Epidermal melanocyte (primary cell): ENCODE data around the gene RHOBTB3.
A peak's percentile ranks its signal among the peaks of the same experiment; 100 is the strongest.

Experiments used
- DNase-seq: peaks from one replicate; pipeline ENCODE4 v3.0.0; 2011; ENCODE audit warnings: low spot score; ENCODE audit not compliant: insufficient read length

The RHOBTB3 gene

DNA sequence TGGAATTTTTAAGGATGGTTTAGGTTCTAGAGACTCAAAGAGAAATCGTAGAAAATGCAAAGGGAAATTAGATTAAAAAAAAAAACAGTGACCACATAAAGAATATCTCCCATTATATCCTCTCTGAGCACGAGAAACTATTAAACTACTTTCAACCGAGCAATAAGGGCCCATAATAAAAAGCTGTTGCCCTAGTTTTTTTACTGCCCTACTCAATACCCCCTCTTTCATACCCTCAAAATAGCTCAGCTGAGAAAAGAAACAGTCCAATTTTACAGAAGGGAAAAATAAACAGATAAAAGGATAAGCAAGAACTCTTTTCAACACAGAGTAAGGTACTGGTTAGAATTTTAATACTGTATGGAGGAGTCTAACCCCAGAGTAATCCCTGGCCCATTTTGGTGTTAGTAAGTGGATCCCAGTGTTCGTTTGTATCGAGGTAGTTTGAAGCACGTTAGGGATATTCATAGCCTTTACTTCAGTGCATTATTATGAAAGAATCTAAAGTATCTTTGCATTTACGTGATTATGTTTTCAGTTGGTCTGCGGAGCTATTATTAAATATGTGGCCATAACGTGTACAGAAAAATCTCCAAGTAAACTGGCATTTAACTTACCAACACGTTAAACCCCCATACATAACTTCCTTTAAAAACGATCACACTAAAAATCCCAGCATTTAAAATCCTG, 980 bp upstream of the RHOBTB3 start:
- DNase-seq: no peak

DNA sequence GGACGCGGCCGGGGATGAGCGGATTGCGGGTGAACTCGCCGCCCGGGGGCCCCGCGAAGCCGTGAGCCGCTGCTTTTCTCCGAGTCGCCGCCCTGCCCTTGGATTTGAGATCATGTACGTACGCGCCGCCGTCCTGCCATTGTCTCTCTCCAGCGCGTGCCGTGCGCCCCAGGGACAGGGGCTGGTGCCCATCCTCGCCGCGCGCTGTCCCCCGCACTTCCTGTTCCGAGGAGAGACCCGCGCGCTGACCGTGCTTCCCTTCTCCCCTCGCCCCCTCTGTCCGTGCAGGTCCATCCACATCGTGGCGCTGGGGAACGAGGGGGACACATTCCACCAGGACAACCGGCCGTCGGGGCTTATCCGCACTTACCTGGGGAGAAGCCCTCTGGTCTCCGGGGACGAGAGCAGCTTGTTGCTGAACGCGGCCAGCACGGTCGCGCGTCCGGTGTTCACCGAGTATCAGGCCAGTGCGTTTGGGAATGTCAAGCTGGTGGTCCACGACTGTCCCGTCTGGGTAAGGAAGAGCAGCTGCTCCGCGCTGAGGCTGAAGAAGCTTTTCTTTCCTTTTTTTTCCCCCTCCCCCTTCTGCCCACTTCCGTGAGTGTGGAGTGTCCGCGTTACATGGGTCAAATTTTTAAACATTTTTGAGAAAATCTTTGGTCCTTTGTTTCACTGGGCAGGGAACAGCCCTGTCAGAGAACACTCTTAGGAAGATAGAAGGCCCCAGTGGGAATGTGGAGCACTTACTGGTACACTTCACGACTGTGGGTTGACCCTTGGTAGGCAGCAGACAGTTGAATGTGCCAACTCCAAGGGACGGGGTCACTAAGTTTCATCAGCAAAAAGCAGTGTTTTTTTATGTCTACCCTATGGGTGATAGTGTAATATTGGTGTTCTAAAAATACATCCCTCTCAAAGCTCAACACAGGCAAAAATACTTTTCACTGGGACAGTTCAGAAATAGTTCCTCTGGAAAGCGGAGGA, 727 bp downstream of the RHOBTB3 start:
- no peak for DNase-seq

DNA sequence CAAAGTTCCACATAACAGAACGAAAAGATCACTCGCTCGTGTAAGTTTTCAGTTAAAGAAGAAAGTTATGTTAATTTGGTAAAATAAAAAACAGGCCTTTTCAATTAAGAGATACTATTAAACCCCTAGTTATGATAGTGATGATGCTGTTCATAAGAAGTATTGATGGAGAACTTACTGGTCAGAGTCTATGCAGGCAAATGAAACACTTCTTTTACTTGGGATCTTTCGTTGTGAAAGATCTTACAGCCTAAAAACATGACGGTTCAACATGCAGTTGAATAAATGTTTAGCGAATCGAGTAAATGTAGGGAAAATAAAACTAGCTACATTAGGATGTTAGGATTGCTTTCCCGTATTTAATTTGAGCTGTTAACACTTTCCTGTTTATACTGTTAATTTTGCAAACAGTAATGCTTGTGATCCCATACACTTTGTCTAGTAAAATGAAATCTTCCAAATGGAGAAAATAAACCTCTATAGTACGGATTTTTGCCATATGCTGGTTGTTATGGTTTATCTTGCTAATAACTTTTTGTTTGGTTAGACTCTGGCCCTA, 2.0 kb downstream of the RHOBTB3 start:
- DNase-seq: no peak

DNA sequence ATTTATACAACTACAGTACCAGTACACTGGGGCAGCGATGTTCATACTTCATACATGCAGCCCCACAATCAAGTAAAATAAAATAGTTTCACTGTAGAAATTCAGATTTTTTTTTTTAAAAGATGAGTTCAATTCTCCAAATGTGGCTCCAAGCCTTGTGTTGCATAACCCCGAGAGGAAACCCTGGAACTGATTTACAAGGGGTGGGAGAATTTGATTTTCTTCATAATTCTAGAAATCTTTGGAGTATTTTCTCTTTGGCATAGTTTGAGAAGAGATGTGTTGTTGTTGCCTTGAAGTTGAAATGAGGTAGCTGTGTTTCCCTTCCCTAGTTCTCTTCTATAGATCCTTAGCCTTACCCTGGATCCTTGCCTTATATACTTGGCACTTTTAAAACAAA, 3.1 kb downstream of the RHOBTB3 start:
- DNase-seq: no peak

DNA sequence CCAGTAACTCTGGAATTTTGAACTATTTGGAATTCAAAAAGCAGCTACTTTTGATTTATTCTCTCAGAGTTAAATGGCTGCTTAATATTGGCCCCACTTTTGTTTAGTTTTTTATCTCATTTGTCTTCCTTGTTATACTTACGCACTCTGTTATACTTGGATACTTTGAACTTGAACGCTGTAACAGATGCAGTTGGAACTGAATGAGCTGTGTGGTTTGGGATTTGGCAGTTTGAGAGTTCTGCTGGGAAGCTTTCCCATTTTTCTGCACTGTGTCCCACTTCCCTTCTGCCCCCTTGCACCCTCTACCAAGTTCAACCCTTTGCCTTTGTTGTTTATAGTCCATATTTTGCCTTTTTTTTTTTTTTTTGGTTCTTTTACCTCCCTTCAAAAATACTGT, 3.8 kb downstream of the RHOBTB3 start:
- no peak for DNase-seq

DNA sequence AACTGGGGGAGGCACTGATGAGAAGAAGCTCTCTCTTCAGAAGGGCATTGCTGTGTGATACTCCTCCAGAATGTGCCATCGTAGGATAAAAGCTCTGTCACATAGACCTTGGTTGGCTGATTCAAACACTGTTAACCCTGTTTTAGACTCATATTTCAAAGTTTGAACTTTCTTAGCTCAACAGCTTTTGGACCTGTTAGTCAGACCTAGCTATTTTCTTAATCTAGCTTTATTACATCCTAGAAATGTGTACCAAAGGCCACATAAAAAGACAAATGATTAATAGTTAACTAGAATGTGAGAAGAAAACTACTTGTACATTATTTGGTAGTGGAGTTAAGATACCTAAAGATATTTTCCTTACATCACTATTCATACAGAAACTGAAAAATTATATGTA, 4.3 kb downstream of the RHOBTB3 start:
- no peak for DNase-seq

DNA sequence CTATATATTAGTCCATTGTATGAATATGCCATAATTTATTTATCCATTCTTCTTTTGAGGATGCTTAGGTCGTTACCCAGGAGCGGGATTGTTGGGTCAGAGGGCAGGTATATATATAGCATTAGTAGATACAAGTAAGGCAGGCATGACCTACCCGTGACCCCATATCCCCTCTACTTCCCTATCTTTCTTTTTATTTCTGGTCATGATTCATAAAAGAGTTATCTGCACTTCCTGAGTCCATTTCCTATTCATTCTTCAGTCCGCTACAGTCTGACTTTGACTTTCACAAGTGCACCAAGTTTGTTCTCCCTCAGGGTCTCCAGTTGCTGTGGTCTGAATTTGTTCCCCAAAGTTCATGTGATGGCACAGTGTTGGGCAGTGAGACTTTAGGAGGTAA, 6.9 kb downstream of the RHOBTB3 start:
- DNase-seq: no peak

DNA sequence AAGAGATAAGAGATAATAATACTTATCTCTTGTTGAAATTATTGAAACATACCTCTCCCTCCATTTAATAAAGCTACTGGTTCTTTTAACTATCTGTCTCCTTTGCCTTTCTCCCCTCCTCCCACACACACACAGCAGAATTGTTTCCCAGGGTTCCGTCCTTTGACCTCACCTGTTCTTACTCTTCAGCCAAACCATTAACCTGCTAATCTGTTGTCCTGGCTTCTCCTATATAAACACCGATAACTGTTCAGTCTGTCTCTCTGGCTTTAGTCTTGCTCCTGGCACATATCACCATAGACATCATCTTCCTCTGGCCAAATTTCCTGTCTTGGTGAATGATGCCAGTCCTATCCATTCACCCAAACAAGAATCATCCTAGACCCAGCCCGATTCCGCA, 7.7 kb downstream of the RHOBTB3 start:
- no peak for DNase-seq

DNA sequence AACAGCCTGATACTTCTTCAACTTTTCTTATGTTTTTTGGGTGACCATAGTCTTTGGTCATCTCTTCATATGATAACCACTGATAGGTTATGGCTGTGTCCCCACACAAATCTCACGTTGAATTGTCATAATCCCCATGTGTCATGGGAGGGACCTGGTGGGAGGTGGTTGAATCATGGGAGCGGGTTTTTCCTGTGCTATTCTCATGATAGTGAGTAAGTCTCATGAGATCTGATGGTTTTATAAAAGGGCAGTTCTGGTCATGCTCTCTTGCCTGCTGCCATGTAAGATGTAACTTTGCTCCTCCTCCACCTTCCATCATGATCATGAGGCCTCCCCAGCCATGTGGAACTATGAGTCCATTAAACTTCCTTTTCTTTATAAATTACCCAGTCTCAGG, 8.7 kb downstream of the RHOBTB3 start:
- no peak for DNase-seq

DNA sequence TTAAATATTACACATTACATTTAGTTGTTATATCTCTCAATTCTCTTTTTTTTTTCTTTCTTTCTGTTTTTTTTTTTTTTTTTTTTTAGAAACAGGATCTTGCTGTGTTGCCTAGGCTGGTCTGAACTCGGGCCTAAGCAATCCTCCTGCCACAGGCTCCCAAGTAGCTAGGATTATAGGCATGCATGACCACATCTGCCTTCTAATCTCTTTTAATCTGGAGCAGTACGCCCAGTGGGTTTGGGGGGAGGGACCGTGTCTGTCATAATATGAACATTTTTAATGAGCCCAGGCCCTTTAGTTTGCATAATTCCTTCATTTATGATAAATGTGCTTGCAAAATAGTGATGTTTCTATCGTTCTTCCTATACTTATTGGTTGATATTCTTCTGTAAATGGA, 10.3 kb downstream of the RHOBTB3 start:
- no peak for DNase-seq

DNA sequence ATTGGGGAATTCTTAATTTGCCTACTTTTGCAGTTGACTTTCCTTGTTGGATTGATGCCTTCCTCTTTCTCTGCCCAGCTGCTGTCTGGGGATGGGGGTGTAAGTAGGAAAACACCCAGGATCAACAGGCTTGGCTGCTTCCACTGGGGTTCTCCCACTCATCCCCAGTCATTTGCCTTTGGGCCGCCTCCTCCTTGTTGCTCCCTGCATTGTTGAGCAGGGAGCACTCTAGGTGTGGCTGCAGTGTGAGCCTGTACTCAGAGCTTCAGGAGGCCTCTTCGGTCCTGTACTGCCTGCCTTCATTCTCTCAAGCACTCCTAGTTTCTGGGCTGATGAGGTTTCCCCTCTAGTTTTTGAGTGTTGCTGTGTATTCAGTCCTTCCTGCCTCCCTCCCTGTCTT, 12.1 kb downstream of the RHOBTB3 start:
- no peak for DNase-seq

DNA sequence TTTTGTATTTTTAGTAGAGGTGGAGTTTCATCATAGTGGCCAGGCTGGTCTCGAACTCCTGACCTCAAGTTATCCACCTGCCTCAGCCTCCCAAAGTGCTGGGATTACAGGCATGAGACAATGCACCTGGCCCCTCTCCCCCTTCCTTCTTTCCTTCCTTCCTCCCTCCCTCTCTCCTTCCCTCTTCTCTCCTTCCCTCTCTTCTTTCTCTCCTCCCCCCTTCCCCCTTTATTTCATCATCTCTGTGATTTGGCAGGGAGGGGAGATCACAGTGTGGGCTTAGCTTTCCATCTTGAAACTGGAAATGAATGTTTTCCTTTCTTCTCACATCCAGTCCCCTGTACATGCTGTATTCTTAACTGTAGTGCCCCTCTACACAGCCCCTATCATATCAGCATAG, 12.7 kb downstream of the RHOBTB3 start:
- no peak for DNase-seq

DNA sequence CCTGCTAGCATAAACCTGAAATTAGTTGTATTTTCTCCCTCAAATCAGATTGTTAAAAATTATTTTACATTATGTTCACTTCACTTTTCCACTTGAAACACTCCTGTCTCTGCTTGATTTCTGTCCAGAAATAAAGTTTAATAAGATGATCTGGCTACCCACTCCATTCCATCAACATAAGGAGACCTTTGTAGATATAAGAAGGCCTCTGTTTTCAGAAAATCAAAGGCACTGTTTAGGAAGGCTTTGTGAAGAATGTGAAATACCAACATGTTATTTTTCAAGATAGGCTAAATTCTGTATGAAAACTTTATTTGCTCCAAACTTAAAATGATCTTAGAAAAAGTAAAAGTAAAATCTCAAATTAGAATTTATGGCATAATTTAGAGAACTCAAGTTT, 15.1 kb downstream of the RHOBTB3 start:
- peak; percentile 55 for DNase-seq

DNA sequence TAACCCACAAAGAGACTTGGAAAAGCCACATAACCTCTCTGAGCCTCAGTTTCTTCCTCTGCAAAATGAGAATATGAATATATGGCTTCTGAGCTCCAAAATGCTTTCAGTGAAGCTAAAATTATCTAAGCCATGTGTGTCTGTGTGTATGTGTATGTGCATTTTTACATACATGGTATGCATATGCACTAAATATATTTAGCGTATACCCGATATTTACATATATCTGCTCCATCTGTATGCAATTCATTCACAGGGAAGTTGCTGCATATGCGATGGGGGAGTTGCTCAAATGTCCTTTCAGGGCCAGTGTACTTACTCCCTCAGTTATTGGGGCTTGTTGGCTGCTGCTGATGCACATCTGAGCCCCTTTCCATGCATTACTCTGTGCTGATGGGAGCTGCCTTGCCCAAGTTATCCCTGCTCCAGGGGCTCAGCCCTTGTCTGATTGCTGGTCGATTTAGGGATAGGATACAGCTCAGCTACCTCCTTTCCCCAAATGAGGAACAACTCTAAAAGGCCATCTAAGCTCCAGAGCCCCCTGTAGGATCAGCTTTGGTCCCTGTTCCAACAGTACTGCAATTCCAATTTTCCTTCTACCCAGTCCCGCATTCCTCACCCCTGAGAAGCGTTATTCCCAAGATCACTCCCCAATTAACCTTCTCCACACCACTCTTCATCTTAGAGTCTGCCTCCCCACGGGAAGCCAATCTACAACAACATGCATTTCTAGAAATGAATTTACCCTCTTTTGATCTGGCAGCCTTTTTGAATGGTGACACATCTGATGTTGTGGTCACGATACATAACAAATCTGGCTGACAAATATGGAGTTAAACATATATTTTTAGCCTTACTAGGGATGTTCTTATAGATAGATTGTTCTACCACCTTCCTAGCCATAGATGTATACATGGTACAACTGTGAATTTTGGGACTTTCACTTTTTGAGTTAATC, 15.9 kb downstream of the RHOBTB3 start:
- DNase-seq: no peak

DNA sequence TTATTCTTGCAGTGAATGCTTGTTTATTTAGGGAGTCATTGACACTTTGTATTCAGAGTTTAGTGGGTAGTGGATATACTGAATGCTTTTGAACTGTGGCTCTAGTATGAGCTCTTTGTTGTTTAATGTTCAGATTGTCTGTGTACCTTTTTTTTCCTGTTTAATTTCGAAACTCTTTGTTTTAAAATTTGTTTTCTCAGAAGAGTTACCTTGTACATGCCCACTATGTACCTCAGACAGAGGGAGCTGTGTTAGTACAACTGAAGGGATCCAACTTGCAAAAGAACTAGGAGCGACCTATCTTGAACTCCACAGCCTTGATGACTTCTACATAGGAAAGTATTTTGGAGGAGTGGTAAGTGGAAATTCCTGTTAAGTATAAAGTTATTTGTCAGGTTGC, 17.0 kb downstream of the RHOBTB3 start:
- DNase-seq: no peak

DNA sequence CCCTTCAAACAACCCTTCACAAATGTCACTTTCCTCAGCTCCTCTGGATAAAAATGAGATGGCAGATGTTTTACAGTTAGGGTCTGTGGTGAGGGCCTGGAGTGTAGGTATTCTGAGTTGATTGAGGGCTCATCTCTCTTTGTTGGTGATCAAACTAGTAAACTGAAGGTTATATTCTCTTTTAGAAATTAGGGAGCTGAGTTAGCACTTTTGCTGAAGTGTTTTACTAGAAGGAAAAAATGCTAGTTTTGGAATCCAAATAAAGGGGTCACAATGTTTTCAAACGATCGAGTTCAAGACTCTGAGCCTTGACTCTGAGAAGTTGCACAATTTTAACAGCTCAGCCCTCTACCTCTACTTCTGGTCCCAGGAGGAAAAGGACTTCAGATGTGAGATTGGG, 23.4 kb downstream of the RHOBTB3 start:
- no peak for DNase-seq

DNA sequence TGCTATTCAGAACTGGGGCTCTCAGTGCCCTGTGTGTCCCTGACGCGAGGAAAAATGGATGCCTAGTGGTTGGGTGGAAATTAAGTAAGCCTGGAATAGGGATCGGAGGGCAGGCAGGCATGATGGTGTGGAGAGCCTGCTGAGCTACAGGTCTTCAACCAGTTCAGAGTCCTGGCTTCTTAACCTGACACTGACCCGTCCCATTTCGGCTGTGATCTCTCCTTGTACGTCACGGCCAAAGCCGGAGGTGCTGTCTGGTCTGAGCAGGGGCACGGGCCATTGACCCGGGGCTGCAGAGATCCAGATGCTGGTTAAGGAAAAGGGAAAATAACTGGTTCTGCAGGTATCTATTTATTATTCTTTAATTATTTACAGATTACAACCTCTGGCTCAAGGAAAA, 27.9 kb downstream of the RHOBTB3 start:
- DNase-seq: no peak

DNA sequence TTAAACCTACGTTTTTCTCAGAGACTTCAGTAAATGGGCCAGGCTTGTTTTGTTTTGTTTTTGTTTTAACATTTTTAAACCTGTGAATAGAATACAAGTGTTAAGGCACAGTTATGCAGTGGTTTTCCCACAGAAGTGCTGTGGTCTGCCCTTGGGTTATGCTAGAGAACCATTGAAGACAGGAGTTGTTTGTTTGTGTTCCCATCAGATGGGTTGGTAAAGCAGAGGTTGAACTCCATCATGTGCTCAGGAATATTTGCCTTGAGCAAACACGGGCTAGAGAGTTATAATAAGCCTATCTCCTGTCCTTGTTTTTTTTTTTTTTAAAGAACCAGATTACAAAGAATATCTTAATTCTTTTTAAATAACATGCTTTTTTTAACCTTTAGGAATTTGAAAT, 28.5 kb downstream of the RHOBTB3 start:
- DNase-seq: no peak

DNA sequence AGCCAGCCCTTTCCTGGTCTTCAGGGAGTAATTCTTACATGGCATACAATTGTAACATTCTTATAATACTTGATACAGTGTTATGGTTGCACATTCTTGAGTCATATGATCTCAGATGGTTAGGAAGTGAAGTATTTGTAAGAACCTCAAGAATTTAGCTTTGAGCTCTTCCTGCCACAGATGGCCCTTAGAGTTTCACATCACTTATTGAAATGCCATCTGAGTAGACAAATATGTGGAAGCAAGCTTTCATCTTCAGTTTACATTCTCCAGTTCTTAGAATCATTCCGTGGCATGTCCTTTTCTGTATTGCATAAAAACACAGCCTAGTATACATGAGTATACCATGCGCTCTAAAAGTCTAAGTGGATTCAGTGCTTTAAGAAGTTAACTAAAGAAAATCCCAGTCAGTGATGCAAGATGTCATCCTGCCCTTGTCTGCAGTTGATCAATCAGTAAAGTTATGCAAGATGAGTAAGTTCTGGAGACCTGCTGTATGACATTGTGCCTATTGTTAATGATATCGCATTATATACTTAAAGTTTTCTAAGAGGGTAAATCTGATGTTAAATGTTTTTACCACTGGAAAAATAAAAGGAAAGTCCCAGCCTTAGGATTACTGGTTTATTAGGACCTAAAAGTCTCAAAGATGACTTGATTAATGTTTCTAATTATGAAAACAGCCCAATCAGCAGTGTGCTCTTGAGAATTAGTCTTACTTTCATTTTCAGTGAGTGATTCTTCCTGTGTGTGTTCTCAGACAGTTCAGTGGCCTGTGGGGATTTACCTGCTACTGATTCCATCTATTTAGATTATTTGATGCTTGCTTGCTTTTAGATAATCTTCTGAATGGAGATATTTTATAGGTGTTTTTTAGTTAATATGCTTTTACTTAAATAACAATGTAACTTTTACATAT, 29.4 kb downstream of the RHOBTB3 start:
- DNase-seq: peak; percentile 50
